GM21526 (cell line): ENCODE measurements around the gene CMBL.
"Not testable (repeated sequence)": the region's sequence is repeated elsewhere in the genome, so short reads cannot be mapped to it uniquely, and the experiment has no call there.

ENCODE experiments used
- ATAC-seq: cut with Tn5 transposase; IDR thresholded peaks from one replicate; pipeline ENCODE4 v1.9.1; 2021; ENCODE audit warnings: moderate library complexity; ENCODE audit not compliant: unreplicated experiment, low FRiP score

The CMBL gene

DNA sequence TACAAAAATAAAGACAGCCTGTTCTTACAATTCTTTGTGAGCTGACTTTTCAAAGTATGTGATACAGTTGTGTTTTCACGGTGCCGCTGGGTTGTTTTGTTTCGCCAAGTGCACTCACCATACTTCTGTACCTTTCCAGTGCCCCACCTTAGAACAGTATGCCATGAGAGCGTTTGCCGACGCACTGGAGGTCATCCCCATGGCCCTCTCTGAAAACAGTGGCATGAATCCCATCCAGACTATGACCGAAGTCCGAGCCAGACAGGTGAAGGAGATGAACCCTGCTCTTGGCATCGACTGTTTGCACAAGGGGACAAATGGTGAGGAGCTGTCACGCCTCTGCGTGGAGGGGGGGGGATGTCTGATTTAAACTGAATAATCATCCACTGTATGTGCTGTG lies 44.7 kb downstream of the CMBL start:
- no peak for ATAC-seq

DNA sequence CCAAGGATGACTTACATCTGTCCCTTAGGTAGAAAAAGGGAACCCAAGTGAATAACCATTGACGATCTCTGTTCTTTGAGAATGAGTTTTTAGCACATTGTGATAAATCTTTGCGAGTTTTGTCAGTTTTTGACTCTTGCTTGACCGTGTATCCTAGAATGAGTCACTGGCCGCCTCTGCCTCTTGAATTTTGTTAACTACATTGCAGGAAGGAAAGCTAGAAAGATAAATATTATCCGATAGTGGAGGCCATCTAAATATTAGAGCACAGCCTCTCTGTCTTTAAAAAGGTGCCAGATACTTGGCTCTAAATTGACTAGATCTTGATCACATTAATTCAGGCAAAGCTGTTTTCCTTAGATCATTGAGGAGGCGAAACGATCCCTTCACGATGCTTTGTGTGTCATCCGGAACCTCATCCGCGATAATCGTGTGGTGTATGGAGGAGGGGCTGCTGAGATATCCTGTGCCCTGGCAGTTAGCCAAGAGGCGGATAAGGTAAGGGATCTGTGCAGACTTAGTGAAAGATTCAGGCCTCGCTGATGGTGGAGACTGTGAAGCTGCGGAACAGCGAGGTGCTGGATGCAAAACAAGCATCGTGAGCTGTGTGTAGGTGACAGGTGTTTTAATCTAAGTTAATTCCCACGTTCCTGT lies 45.5 kb downstream of the CMBL start:
- no peak for ATAC-seq

DNA sequence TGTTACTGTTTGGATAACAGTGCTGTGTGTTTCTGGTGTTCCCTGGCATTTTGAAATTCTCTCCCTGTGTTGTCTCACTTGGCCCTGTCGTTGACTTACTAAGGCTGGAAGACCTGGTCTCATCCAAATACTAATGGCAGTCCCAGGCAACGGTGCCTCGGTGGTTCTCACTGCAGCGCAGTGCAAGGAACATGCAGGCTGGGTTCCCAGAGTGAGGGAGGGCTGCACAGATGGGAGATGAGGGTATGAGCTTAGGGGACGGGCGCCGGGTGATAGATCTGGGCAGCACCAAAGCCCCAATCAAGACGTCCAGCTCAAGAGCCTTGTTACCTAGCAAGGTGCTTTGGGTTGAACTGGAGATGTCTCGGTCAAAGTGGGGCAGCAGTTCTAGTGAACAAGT lies 46.6 kb downstream of the CMBL start:
- ATAC-seq, result no peak

DNA sequence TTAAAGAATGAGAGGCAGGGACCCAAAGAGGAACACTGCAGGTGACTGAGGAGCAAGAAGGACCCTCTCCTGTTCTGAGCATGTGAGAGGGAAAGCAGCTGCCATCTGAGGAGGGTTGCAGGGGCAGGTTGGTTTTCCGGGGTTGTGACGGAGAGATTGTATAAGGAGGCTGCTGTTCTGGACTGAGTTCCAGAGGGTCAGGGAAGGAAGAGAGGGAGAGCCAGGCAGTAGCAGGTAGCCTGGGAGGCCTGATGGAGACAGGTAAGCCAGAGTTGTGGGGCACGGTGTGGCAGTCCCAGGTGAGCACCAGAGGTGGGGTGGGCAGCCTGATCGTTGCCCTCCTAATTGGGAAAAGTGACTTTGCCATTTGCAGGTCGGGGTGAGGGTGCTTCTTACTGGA lies 47.8 kb downstream of the CMBL start:
- no peak for ATAC-seq

DNA sequence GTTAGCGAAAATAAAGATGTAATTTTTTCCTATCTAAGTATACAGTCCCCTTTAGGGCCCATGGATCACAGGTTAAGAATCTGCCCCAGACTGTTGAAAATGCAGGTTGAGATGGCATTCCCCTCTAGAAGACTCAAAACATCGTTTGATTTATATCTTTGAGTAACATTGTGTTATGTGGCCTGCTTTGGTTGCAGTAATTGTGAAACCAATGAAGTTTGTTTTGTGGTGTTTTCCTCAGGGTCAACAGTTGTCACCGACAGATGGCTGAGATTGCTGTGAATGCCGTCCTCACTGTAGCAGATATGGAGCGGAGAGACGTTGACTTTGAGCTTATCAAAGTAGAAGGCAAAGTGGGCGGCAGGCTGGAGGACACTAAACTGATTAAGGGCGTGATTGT lies 49.8 kb downstream of the CMBL start:
- no peak for ATAC-seq

DNA sequence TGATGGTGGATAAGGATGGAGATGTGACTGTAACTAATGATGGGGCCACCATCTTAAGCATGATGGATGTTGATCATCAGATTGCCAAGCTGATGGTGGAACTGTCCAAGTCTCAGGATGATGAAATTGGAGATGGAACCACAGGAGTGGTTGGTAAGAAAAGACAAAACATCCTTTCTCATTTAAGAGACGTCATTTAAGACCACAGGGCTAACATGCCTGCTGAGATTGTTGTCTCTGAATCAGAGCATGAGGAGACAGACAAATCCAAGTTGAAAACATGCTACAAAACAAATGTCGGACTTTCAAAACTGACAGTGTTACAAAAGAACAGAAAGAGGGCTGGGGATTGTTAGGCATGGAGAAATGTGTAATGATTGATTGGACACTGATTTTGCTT lies 53.0 kb downstream of the CMBL start:
- ATAC-seq, result no peak

DNA sequence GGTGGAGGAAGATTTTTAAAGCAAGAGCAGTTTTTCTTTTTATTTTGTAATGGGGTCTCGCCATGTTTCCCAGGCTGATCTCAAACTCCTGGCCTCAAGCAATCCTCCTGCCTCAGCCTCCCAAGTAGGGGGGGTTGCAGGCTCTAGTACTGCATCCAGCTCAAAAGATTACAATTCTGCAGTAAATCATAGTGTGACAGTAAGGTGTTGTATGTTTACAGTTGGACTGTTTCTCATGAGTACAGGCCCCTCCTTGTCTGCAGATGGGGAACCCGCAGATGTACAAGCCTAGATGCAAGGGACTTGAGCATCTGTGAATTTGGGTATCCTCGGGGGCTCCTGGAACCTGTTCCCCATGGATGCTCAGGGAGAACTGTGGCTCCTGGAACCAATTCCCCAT lies 54.3 kb downstream of the CMBL start:
- ATAC-seq, result no peak

DNA sequence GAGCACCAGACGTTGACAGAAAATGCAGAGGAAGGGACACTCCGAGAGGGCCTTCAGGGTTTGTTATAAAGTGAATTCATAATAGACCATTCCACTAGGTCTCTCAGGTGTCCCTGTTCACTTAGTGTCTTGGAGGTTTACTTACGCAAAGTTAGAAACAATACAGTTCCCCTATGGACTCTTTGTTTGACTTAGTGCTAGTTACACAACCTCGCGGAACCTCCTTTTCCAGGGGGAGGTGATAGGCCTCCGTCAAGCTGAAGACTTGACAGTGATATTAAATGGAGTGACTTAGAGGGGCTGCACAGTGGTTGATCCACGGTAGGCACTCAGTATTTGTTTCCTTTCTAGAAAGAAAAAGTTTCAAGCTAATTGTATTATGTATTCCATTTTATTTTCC lies 56.3 kb downstream of the CMBL start:
- no peak for ATAC-seq

DNA sequence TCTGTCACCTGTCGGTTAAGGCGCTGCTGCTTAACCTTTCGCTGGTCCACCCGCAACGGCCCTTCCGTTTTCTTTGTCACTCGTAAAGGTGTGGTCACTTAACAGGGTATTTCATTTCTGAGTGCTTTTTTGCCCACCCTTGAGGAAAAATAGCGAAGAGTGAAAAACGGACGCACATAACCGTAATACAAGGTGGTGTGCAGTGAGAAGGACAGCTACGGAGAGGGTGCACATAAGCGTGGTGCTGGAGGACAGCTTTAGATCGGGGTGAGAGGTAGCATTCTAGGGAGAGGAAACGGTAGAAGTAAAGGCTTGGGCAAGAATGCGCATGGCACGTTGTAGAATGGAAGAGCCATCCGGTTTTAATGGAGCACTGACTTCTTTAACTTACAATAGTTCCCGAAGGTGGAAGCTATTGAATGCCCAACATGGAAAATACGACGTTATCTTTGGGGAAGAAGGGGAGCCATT lies 56.9 kb downstream of the CMBL start:
- ATAC-seq, result peak; percentile 12

DNA sequence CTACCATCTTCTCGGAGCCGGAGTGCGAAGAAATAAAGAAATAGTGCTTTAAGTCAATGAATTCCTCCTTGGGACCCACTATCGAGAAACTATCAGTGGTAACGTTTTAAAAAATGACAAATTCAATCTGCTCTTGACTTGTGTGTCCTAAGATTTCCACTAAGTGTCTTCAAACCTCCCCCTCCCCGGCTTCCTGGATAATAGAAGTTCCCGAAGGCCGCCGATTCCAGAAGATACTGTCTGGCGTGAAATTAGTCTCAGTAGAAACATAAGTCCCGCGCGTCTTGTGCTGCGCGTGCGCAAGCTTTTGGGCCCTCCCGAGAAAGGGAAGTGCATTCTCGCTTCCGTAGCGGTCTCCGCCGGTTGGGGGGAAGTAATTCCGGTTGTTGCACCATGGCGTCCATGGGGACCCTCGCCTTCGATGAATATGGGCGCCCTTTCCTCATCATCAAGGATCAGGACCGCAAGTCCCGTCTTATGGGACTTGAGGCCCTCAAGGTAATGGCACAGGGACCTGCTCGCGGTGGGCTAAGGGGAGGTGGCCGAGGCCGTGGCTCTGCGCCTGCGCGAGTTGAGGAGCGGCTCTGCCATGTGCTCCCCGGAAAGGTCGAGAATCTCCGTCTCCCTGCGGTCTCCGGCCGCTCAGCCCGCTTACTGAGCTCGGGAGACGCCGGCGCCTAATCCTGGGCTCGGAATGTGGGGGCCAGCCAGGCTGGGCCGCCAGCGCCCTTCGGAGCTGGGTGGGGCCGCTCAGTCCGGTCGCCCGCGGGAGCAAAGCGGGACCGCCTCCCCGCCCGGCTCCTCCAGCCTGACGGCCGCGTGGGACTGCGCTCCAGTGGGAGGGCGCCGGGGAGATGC lies 57.5 kb downstream of the CMBL start, which contains the start of gene CCT5:
TSS of gene CCT5 (plus strand) at position 333 of the 858 bp plus-strand sequence. CDS start at position 394, 61 bp downstream.
- peak; percentile 79 for ATAC-seq

DNA sequence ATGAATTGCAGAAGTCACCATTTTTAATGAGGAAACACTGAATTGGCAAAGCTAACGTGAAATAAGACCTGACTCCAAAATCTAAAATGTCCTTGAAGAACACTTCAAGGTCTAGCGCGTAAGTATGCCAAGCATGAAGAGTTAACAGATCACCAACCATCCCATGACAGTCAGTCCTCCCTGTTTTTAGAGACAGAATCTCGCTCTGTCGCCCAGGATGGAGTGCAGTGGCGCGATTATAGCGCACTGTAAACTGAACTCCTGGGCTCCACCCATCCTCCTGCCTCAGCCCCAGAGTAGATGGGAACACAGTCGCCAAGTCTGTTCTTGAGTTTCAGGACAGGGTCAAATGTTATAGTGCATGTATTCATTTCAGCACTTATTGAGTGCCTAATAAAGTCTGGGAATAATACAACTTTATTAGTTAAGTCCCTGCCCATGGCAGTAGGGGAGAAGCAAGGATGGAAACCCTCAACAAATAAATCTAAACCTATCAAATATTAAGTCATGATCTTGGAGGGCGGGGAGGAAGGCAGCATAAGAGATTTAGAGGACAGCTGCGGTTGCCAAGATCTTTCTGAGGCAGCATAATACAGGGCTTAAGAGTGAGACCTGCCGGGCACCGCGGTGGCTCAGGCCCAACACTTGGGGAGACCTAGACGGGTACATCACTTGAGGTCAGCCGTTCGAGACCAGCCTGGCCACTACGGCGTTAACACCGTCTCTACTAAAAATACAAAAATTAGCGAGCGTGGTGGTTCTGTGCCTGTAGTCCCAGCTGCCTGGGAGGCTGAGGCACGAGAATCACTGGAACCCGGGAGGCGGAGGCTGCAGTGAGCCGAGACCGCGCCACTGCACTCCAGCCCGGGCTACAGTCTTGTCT lies 59.1 kb downstream of the CMBL start:
- peak; percentile 1 for ATAC-seq

DNA sequence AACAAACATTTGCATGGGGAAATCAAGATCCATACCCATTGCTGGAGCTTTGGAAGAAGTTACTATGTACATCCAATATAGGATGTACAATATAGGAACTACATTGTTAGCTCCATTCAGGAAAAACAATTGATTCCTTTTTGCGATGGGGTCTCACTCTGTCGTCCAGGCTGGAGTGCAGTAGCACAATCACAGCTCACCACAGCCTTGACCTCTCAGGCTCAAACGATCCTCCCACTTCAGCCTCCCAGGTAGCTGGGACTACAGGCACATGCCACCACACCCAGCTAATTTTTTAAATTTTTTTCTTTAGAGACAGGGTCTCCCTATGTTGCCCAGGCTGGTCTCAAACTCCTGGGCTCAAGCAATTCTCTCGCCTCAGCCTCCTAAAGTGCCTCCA lies 60.5 kb downstream of the CMBL start:
- not testable (repeated sequence) for ATAC-seq

DNA sequence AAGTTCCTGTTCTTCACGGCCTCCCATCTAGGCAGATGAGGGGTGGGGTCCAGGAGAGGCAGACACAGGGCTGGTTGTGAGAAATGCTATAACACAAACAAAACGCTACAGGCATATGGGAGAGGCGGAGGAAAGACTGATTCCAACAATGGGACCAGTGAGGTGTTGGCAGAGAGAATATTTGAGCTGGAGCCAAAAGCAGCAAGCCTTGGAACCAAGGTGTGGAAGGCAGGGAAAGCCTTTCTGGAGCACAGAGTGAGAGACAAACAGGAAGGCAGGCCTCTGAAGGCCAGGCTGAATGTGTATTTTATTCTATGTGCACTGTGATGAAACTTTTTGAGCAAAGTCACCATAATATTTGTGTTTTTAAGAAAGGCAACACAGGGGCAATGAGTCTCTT lies 60.9 kb downstream of the CMBL start:
- no peak for ATAC-seq

DNA sequence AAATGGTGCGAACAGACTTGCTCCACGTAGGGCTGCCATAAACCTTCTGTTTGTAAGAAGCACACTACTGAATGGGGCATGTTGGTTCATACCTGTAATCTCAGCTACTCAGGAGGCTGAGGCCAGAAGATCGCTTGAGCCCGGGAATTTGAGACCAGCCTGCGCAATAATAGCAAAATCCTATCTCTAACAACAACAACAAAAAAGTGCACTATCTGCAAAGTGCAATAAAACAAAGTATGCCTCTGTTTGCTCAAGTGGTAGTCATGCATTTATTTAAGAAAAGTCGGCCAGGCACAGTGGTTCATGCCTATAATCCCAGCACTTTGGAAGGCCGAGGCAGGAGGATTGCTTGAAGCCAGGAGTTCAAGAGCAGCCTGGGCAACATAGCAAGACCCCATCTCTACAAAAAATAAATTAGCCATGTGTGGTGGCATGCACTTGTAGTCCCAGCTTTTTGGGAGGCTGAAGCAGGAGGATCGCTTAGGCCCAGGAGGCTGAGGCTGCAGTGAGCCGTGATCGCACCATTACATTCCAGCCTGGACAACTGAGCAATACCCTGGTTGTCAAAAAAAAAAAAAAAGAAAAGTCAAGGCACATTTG lies 63.3 kb downstream of the CMBL start:
- no peak for ATAC-seq

DNA sequence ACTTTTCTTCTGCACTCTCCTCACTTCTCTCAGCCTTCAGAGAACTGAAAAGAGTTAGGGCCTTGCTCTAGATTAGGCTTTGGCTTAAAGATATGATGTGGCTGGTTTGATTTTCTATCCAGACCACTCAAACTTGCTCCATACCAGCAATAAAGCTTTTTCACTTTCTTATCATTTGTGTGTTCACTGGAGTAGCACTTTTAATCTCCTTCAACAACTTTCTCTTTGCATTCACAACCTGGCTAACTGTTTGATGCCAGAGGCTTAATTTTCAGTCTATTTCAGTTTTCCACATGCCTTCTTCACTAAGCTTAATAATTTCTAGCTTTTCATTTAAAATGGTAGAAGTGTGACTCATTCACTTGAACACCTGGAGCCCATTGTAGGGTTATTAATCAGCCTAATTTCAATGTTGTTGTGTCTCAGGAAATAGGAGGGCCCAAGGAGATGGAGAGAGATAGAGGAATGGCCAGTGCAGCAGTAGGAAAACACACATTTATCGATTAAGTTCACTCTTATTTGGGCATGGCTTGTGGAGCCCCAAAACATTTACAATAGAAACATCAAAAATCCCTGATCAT lies 64.0 kb downstream of the CMBL start:
- no peak for ATAC-seq

DNA sequence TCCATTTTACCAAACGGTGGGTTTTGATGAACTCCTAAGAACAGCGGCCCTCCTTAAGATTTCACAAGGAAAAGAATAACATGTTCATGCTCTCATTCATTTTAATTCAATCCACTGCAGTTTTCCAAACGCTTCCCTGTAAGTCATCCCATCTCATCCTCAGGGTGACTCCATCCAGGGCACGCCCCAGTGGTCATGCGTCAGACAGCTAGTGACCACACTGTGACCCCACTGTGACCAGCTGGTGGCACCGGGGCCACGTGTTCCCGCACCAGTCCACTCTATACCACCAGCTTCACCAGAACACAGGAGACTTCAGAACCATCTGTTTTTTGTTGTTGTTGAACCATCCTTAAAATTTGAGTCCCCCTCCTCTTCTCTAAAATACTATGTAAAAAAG lies 72.4 kb downstream of the CMBL start:
- ATAC-seq, result no peak

DNA sequence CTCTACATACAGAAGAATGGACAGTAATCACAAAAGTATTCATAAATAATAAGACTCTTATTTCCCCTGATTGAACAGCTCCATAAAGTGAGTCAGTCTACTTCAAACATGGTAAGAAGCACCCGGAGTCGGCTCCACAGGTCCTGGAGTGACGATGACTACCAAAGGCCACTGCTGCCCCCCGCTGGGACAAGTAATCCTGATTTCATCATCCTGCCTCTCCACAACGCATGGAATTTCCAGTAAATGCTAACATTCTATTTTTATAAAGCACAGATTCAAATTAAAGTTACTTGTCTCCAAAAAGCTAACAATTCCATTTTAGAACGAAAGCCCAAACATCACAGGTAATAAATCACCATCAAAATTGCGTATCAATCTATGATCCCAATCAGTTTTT lies 74.2 kb downstream of the CMBL start:
- no peak for ATAC-seq

DNA sequence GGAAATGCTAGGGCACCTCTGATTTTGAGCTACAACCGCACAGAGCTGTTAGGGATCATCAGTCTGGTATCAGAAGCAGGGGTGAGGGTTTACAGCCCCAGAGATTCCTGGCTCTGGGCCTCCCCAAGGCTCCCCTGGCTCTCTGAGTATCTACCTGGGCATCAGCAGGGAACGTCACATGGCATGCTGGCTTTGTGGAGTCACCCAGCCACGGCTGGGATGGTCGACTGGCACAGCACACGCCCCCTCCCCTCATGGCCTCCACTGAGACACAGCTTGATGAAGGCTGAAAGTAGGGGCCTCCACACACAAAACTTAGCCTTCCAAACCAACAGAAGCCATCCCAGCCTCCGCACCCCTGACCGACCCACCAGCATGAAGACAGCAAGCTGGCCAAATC lies 74.7 kb downstream of the CMBL start:
- ATAC-seq, result no peak

DNA sequence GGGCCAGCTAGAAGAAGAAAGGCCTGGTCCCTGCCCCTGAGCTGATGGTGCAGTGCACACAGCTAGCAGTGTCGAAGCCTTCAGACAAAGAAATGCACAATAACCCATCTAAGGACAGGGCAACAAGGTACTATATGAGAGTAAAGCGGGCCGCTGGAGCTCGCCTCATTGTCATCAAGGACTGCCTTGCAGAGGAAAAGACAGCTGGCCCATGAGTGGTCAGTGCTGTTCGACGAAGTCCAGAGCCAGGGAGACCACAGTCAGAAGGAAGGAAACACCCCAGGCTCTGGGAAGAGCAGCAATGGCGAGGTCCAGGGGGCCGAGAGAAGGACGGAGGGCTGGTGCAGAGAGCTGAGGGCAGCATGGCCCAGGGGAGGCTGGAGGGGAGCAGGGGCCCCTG lies 75.3 kb downstream of the CMBL start:
- no peak for ATAC-seq
